Uterus (tissue), 4 donors: Measurements from ENCODE around the gene IPO4. TPM values are rescaled to one million over a fixed set of nuclear protein-coding genes. Genes with fewer than 3 reads are reported as not detected.
A peak's percentile ranks its signal among the peaks of the same experiment; 100 is the strongest.

Experiments
- DNase-seq, 2 donors: peaks; one replicate each; pipeline ENCODE4 v3.0.0-alpha.2; 2019 to 2020
- H3K27ac ChIP-seq, 2 donors: fragments of 200-600 bp; sonication (generic); 1 replicate in 1 of 2; 2 replicates in 1 of 2; pipeline ENCODE4 v1.5.1; 2016 to 2018
- H3K27me3 ChIP-seq, 2 donors: fragments of 200-600 bp; sonication (generic); one replicate each; pipeline ENCODE4 v1.5.1; 2018 to 2019; ENCODE audit warnings: control low read depth in 1 of 2
- H3K36me3 ChIP-seq, 2 donors: fragments of 200-600 bp; sonication (generic); one replicate each; pipeline ENCODE4 v1.5.1; 2019; ENCODE audit warnings: control low read depth in 1 of 2
- H3K4me1 ChIP-seq, 2 donors: fragments of 200-600 bp; sonication (generic); one replicate each; pipeline ENCODE4 v1.5.1; 2018 to 2019; ENCODE audit warnings: control low read depth in 1 of 2
- H3K4me3 ChIP-seq, 2 donors: fragments of 200-600 bp; sonication (generic); 1 replicate in 1 of 2; 2 replicates in 1 of 2; pipeline ENCODE4 v1.5.1; 2018 to 2019; ENCODE audit warnings: mild to moderate bottlenecking in 1 of 2
- H3K9me3 ChIP-seq, 2 donors: fragments of 200-600 bp; sonication (generic); one replicate each; pipeline ENCODE4 v1.5.1; 2019; ENCODE audit warnings: control low read depth in 1 of 2
- POLR2A ChIP-seq, 2 donors: fragments of 450-650 bp; IDR thresholded peaks; one replicate each; pipeline ENCODE4 v1.6.1; 2016; ENCODE audit warnings: antibody characterized with exemption in 2 of 2, mild to moderate bottlenecking in 1 of 2, moderate library complexity in 1 of 2
- intact Hi-C: fragments of 100-400 bp; cut with DNase I; formaldehyde crosslinking; loops from one replicate; pipeline ENCODE4 v1.15.1; 2023; ENCODE audit warnings: low total_unique reads
- total RNA-seq, 4 donors: library from RNA; depleted of rRNA in 3 of 4; stranded (reverse); fragments of >200 nt in 3 of 4; gene quantifications; one replicate each; pipeline versions ENCODE4 v1.1.0 to v1.2.4, GENCODE V29; 2014 to 2023
- TF ChIP-seq, protein P1 (sequence below), 4 experiments: fragments of 200-600 bp in 2 of 4; fragments of 450-650 bp in 2 of 4; sonication (generic) in 2 of 4; IDR thresholded peaks; one replicate each; pipeline ENCODE4 v1.5.1; 2016 to 2019; ENCODE audit warnings: antibody characterized with exemption in 4 of 4, mild to moderate bottlenecking in 2 of 4, moderate library complexity in 1 of 4
- donor health status: DM: yes; HTN: yes; CAD: no.

IPO4 gene, protein sequence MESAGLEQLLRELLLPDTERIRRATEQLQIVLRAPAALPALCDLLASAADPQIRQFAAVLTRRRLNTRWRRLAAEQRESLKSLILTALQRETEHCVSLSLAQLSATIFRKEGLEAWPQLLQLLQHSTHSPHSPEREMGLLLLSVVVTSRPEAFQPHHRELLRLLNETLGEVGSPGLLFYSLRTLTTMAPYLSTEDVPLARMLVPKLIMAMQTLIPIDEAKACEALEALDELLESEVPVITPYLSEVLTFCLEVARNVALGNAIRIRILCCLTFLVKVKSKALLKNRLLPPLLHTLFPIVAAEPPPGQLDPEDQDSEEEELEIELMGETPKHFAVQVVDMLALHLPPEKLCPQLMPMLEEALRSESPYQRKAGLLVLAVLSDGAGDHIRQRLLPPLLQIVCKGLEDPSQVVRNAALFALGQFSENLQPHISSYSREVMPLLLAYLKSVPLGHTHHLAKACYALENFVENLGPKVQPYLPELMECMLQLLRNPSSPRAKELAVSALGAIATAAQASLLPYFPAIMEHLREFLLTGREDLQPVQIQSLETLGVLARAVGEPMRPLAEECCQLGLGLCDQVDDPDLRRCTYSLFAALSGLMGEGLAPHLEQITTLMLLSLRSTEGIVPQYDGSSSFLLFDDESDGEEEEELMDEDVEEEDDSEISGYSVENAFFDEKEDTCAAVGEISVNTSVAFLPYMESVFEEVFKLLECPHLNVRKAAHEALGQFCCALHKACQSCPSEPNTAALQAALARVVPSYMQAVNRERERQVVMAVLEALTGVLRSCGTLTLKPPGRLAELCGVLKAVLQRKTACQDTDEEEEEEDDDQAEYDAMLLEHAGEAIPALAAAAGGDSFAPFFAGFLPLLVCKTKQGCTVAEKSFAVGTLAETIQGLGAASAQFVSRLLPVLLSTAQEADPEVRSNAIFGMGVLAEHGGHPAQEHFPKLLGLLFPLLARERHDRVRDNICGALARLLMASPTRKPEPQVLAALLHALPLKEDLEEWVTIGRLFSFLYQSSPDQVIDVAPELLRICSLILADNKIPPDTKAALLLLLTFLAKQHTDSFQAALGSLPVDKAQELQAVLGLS
- 10 to 100 TPM in 3 of 4 donors, 1 to 10 TPM in 1; 3.1 to 33.7 (median 29.6) TPM for total RNA-seq

DNA sequence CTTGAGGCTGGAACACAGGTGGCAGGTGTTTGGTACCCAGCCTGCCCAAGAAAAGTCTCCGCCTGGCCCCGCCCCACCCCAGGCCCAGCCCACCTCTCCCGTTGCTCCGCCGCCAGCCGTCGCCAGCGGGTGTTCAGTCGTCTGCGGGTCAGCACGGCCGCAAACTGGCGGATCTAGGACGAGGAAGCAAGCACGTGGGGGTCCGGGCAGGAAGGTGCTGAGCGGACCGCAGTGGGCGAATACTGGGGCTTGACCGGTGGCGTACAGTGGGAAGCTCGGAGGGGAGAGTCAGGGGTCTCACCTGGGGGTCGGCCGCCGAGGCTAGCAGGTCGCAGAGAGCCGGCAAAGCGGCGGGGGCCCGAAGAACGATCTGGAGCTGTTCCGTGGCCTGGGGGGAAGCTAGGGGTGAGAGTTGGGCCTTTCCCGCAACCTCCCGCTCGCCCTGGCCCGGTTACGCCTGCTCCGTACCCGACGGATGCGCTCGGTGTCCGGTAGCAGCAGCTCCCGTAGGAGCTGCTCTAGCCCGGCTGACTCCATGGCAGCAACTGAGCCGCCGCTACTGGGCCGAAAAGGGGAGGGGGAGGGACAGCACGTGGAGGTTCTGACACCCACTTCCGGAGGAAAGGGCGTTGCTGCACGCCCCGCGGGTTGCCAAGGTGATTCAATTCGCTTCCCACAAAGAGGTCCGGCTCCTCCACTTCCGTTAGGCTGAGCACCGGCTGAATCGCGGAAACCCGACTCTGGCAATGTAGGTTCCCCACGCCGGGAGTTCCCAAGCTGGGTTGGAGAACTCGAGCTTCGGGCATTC, at the start of gene IPO4:
TSS of gene IPO4 (minus strand) at position 566 of the 808 bp plus-strand sequence. CDS start at position 537, 29 bp downstream.
- Histone ChIP-seq H3K27ac (peak within 1 kb of the TSS; percentile 53 to 54), H3K9me3 (no peaks in the 10 kb centered on the region), H3K4me1 (no peaks in the 10 kb centered on the region), H3K36me3 (no peaks in the 10 kb centered on the region), H3K27me3 (no peaks in the 10 kb centered on the region), H3K4me3 (peak within 1 kb of the TSS; percentile 51 to 63)
- TF ChIP-seq, protein P1, sequence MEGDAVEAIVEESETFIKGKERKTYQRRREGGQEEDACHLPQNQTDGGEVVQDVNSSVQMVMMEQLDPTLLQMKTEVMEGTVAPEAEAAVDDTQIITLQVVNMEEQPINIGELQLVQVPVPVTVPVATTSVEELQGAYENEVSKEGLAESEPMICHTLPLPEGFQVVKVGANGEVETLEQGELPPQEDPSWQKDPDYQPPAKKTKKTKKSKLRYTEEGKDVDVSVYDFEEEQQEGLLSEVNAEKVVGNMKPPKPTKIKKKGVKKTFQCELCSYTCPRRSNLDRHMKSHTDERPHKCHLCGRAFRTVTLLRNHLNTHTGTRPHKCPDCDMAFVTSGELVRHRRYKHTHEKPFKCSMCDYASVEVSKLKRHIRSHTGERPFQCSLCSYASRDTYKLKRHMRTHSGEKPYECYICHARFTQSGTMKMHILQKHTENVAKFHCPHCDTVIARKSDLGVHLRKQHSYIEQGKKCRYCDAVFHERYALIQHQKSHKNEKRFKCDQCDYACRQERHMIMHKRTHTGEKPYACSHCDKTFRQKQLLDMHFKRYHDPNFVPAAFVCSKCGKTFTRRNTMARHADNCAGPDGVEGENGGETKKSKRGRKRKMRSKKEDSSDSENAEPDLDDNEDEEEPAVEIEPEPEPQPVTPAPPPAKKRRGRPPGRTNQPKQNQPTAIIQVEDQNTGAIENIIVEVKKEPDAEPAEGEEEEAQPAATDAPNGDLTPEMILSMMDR (IDR thresholded peaks at IDR 0.05): peak in 1 of 4 experiments; percentile 57
- peak; percentile 47 to 55 for TF ChIP-seq POLR2A (IDR thresholded peaks at IDR 0.05)
- intact Hi-C loops: no loop called here
- peak; percentile 94 to 96 for DNase-seq

DNA sequence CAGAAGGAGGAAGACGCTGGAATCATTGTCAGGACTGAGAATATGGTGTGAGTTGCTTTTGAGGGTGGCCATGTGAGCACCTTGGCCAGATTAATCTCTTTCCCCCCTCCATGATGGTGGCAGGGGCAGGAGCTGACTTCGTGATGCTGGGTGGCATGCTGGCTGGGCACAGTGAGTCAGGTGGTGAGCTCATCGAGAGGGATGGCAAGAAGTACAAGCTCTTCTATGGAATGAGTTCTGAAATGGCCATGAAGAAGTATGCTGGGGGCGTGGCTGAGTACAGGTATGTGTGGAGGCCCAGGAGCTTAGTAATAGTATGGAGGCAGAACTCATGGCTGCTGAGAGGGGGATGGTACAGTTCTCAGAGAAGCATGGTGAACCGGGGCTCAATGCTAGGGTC, 49.5 kb upstream of the IPO4 start:
- DNase-seq: no peak
- no peak for TF ChIP-seq POLR2A (IDR thresholded peaks at IDR 0.05)
- TF ChIP-seq, protein P1 (IDR thresholded peaks at IDR 0.05): no peak
- no peaks in the 10 kb centered on the region for H3K27me3 ChIP-seq
- no peaks in the 10 kb centered on the region for H3K36me3 ChIP-seq
- H3K9me3 ChIP-seq: no peaks in the 10 kb centered on the region
- intact Hi-C loops: loop anchor here (10.0 kb wide), 1 partner anchor 197 kb away; no protein-coding TSS in a partner anchor
- no peak overlapping the region for H3K4me3 ChIP-seq
- no peak overlapping the region for H3K27ac ChIP-seq
- peaks cover 0 to 28% of the 10 kb centered on the region in 2 donors for H3K4me1 ChIP-seq

DNA sequence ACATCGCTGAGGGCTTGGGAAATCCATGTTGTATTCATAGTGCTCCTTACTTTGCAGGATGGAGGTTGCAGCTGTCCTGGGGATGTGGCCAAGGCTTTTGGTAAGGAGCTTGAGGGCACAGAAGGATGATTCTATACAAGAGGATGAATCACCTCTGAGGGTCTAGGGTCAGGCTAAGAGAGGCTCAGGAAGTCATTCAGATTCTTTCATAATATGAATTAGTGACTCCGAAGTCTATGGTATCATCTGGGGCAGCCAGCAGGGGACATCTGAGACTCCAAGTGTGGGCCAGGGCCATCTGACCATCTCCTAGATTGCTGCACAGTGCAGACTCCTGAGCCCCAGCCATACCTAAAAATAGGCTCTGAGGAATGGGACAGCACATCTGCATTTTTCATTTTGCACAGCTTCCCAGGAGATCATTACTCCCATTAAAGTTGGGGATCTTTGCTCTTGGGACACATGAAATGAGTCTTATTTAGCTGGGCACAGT, 48.9 kb upstream of the IPO4 start:
- H3K27ac ChIP-seq: no peak overlapping the region
- H3K36me3 ChIP-seq: no peaks in the 10 kb centered on the region
- TF ChIP-seq POLR2A (IDR thresholded peaks at IDR 0.05): no peak
- TF ChIP-seq, protein P1 (IDR thresholded peaks at IDR 0.05): no peak

DNA sequence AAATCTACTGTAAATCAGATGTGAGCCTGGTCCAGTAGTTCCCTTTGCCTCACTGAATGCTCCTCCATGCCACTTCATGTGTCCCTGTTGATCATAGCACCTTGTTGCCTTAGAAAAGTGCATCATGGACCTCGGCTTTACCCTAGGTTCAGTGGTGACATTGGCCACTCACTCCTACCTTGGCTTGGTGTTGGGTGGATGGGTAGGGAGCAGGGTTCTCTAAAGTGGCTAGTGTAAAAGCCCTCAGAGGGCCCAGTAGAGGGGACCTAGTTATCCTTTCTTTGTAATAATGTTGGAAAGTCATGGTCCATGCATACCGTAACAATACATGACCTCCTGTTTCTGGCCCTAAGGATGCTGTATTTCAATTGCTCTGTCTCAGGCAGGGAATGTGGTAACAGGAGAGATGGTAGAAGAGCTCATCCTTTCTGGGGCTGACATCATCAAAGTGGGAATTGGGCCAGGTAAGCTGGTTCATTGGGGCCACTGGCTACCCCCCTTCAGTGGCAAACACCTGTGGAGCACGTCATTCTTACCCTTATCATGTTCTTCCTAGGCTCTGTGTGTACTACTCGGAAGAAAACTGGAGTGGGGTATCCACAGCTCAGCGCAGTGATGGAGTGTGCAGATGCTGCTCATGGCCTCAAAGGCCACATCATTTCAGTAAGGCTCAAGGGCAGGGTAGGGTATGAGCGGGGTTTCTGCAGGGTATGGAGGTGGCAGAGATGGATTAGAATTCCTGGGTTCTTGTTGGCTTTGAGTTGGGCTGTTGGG, 48.3 kb upstream of the IPO4 start:
- H3K36me3 ChIP-seq: no peaks in the 10 kb centered on the region
- TF ChIP-seq, protein P1 (IDR thresholded peaks at IDR 0.05): no peak
- TF ChIP-seq POLR2A (IDR thresholded peaks at IDR 0.05): no peak
- no peak overlapping the region for H3K27ac ChIP-seq
- no peaks in the 10 kb centered on the region for H3K9me3 ChIP-seq
- H3K4me1 ChIP-seq: peaks cover 0 to 28% of the 10 kb centered on the region in 2 donors
- no peak overlapping the region for H3K4me3 ChIP-seq
- no peaks in the 10 kb centered on the region for H3K27me3 ChIP-seq
- DNase-seq: no peak
- intact Hi-C loops: loop anchor here (10.0 kb wide), 1 partner anchor 198 kb away; no protein-coding TSS in a partner anchor

More for the DNA sequence above, 48.9 kb upstream of the IPO4 start:
- Histone ChIP-seq H3K27me3 (no peaks in the 10 kb centered on the region), H3K4me1 (peaks cover 0 to 28% of the 10 kb centered on the region in 2 donors), H3K9me3 (no peaks in the 10 kb centered on the region), H3K4me3 (no peak overlapping the region)
- intact Hi-C loops: loop anchor here (10.0 kb wide), 1 partner anchor 197 kb away; no protein-coding TSS in a partner anchor
- DNase-seq: no peak
